Activated naive CD8-positive, alpha-beta T cell treated with anti-CD3 and anti-CD28 coated beads, Interleukin-2, amount 50 U/mL, for 24 hours (primary cell): ENCODE results near the gene TGFBR2.

Experiments used
- ATAC-seq: fragments of 150-1000 bp; cut with Tn5 transposase; one replicate; pipeline ENCODE4 v1.10.0; 2021
- DNase-seq: peaks from one replicate; pipeline ENCODE4 v3.0.0; 2021
- H3K27ac Mint-ChIP-seq: one replicate; pipeline ENCODE4 v1.8.0; 2021; ENCODE audit warnings: mild to moderate bottlenecking, mixed read lengths
- H3K27me3 Mint-ChIP-seq: one replicate; pipeline ENCODE4 v1.8.0; 2021; ENCODE audit warnings: mixed read lengths
- H3K36me3 Mint-ChIP-seq: one replicate; pipeline ENCODE4 v1.8.0; 2021; ENCODE audit warnings: low read depth, mixed read lengths
- H3K4me1 Mint-ChIP-seq: one replicate; pipeline ENCODE4 v1.8.0; 2021; ENCODE audit warnings: mixed read lengths
- H3K4me3 Mint-ChIP-seq: one replicate; pipeline ENCODE4 v1.8.0; 2021; ENCODE audit warnings: mild to moderate bottlenecking, moderate library complexity, mixed read lengths
- H3K9me3 Mint-ChIP-seq: one replicate; pipeline ENCODE4 v1.8.0; 2021; ENCODE audit warnings: mixed read lengths

The TGFBR2 gene

GRCh38 chr3:30695302-30696061 lies 89.1 kb downstream of the TGFBR2 start:
- no peak for DNase-seq
- H3K27me3 Mint-ChIP-seq, result no peaks in the 10 kb centered on the region
- no peak overlapping the region for H3K4me3 Mint-ChIP-seq
- no peak for ATAC-seq
- H3K36me3 Mint-ChIP-seq, result peaks cover 74% of the 10 kb centered on the region
- peaks cover 43% of the 10 kb centered on the region for H3K4me1 Mint-ChIP-seq
- H3K27ac Mint-ChIP-seq, result peak overlapping the region; percentile 41
- no peaks in the 10 kb centered on the region for H3K9me3 Mint-ChIP-seq

- no peak for ATAC-seq
- Mint-ChIP-seq H3K9me3 (no peaks in the 10 kb centered on the region), H3K27me3 (no peaks in the 10 kb centered on the region), H3K4me1 (peaks cover 34% of the 10 kb centered on the region), H3K27ac (peak overlapping the region; percentile 41), H3K4me3 (no peak overlapping the region), H3K36me3 (peaks cover 71% of the 10 kb centered on the region)
- no peak for DNase-seq
These were observed 90.0 kb downstream of the TGFBR2 start for GRCh38 chr3:30696403-30696819.

GRCh38 chr3:30696896-30697295 lies 90.5 kb downstream of the TGFBR2 start:
- Mint-ChIP-seq H3K4me3 (no peak overlapping the region), H3K9me3 (no peaks in the 10 kb centered on the region), H3K36me3 (peaks cover 71% of the 10 kb centered on the region), H3K4me1 (peaks cover 32% of the 10 kb centered on the region), H3K27ac (no peak overlapping the region), H3K27me3 (no peaks in the 10 kb centered on the region)
- DNase-seq (no peak), ATAC-seq (no peak)

DNA sequence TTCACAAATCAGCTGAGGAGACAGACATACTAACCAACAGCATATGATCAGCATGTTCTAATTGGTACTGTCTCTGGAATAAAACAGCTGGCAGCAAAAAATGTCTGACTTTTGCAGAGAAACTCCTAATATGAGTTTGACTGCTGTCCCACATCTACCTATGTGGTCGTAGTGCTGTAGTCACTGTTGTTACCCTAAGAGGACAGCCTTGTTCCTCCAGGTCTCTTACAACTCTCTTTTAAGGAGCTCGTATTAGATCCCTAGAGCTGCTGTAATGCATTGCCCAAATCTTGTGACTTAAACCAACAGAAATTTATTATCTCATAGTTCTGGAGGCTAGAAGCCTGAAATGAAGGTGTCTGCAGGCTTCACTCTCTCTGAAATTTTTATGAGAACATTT lies 92.1 kb downstream of the TGFBR2 start:
- H3K4me3 Mint-ChIP-seq, result no peak overlapping the region
- DNase-seq, result no peak
- H3K27ac Mint-ChIP-seq, result no peak overlapping the region
- no peaks in the 10 kb centered on the region for H3K9me3 Mint-ChIP-seq
- no peak for ATAC-seq
- peaks cover 17% of the 10 kb centered on the region for H3K4me1 Mint-ChIP-seq
- no peaks in the 10 kb centered on the region for H3K27me3 Mint-ChIP-seq
- peaks cover 60% of the 10 kb centered on the region for H3K36me3 Mint-ChIP-seq

DNA sequence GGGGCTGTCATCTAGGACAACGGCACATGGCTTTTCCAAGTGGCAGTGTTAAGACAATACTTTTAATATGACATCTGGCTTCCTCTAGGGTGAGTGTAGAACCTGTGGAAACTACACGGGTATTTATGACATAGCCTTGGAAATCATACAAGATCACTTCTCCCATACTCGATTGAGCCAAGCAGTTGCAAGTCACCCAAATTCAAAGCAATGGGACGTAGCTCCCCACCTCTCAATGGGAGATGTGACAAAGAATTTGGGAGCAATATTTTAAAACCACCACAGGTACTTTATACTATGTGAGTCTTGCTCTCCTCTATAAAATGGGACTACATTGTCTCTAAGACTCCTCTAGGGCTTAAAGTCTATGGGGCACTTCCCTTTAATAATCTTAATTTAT lies 93.5 kb downstream of the TGFBR2 start:
- ATAC-seq (no peak), DNase-seq (no peak)
- peaks cover 54% of the 10 kb centered on the region for H3K36me3 Mint-ChIP-seq
- H3K4me1 Mint-ChIP-seq, result peaks cover 8% of the 10 kb centered on the region
- H3K27me3 Mint-ChIP-seq, result no peaks in the 10 kb centered on the region
- H3K4me3 Mint-ChIP-seq, result no peak overlapping the region
- H3K27ac Mint-ChIP-seq, result no peak overlapping the region
- H3K9me3 Mint-ChIP-seq, result no peaks in the 10 kb centered on the region

GRCh38 chr3:30700702-30701321 lies 94.4 kb downstream of the TGFBR2 start:
- ATAC-seq (no peak), DNase-seq (no peak)
- Mint-ChIP-seq H3K9me3 (no peaks in the 10 kb centered on the region), H3K27ac (no peak overlapping the region), H3K4me1 (peaks cover 6% of the 10 kb centered on the region), H3K27me3 (no peaks in the 10 kb centered on the region), H3K4me3 (no peak overlapping the region), H3K36me3 (peaks cover 45% of the 10 kb centered on the region)

GRCh38 chr3:30702038-30702827 lies 95.8 kb downstream of the TGFBR2 start:
- H3K27ac Mint-ChIP-seq, result no peak overlapping the region
- no peaks in the 10 kb centered on the region for H3K27me3 Mint-ChIP-seq
- ATAC-seq (no peak), DNase-seq (no peak)
- no peak overlapping the region for H3K4me3 Mint-ChIP-seq
- H3K9me3 Mint-ChIP-seq, result peaks cover 7% of the 10 kb centered on the region
- no peaks in the 10 kb centered on the region for H3K4me1 Mint-ChIP-seq
- H3K36me3 Mint-ChIP-seq, result peaks cover 36% of the 10 kb centered on the region

- H3K4me1 Mint-ChIP-seq, result no peaks in the 10 kb centered on the region
- H3K27me3 Mint-ChIP-seq, result no peaks in the 10 kb centered on the region
- no peak overlapping the region for H3K27ac Mint-ChIP-seq
- H3K36me3 Mint-ChIP-seq, result peaks cover 30% of the 10 kb centered on the region
- peaks cover 7% of the 10 kb centered on the region for H3K9me3 Mint-ChIP-seq
- no peak overlapping the region for H3K4me3 Mint-ChIP-seq
- no peak for ATAC-seq
- no peak for DNase-seq
These were observed 96.5 kb downstream of the TGFBR2 start for GRCh38 chr3:30702828-30703397.

- Mint-ChIP-seq H3K27ac (no peak overlapping the region), H3K36me3 (peaks cover 12% of the 10 kb centered on the region)
- DNase-seq, result no peak
These were observed 98.8 kb downstream of the TGFBR2 start for GRCh38 chr3:30704931-30705890.

DNA sequence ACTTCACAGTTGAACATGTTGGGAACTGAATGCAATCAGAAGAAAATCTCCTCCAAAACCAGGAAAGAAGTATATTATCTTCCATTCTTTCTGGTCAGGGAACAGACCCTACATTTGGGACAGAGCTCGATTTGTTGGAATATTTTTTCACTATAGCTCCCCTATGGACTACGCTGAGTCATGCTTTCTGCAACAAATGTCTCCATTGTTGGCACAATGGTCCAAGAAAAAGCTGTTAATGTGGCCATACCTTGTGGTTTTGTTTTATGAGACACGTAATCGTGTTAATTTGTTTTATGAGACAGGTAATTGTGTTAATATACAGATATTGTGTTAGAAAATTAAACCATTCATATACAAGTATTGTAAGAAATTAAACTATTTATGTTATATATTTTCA lies 101.4 kb downstream of the TGFBR2 start:
- no peak for DNase-seq
- peaks cover 7% of the 10 kb centered on the region for H3K9me3 Mint-ChIP-seq
- no peak overlapping the region for H3K27ac Mint-ChIP-seq
- H3K4me1 Mint-ChIP-seq, result peaks cover 15% of the 10 kb centered on the region
- no peak for ATAC-seq
- H3K36me3 Mint-ChIP-seq, result peaks cover 6% of the 10 kb centered on the region
- H3K27me3 Mint-ChIP-seq, result no peaks in the 10 kb centered on the region
- no peak overlapping the region for H3K4me3 Mint-ChIP-seq

More at GRCh38 chr3:30704931-30705890, 98.8 kb downstream of the TGFBR2 start:
- H3K27me3 Mint-ChIP-seq, result no peaks in the 10 kb centered on the region
- ATAC-seq, result no peak
- peaks cover 7% of the 10 kb centered on the region for H3K9me3 Mint-ChIP-seq
- H3K4me3 Mint-ChIP-seq, result no peak overlapping the region
- peaks cover 10% of the 10 kb centered on the region for H3K4me1 Mint-ChIP-seq

GRCh38 chr3:30708472-30708871 lies 102.1 kb downstream of the TGFBR2 start:
- peaks cover 7% of the 10 kb centered on the region for H3K9me3 Mint-ChIP-seq
- H3K36me3 Mint-ChIP-seq, result peaks cover 5% of the 10 kb centered on the region
- no peak overlapping the region for H3K4me3 Mint-ChIP-seq
- H3K27me3 Mint-ChIP-seq, result no peaks in the 10 kb centered on the region
- ATAC-seq (no peak), DNase-seq (no peak)
- H3K4me1 Mint-ChIP-seq, result peaks cover 15% of the 10 kb centered on the region
- H3K27ac Mint-ChIP-seq, result no peak overlapping the region

DNA sequence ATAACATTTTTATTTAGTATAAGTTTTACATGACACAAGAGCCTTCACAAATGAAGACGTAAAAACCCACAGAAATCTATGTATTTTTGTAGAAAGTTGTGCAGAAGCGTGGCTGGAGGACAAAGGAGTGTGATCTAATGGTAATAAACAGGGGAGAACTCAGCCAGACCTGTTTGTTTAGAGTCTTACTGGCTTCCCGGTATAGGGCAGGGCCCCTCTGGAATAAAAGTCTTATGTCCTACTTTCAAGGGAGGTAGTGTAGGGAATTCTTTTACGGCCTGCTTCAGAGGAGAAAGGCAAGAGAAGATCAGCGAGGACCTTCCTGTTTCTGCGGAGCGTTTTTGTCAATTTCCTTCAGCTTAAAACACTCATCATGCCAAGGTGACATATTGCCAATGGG lies 103.6 kb downstream of the TGFBR2 start:
- H3K27ac Mint-ChIP-seq, result no peak overlapping the region
- no peaks in the 10 kb centered on the region for H3K27me3 Mint-ChIP-seq
- H3K9me3 Mint-ChIP-seq, result peaks cover 7% of the 10 kb centered on the region
- H3K36me3 Mint-ChIP-seq, result peaks cover 3% of the 10 kb centered on the region
- H3K4me1 Mint-ChIP-seq, result peaks cover 15% of the 10 kb centered on the region
- H3K4me3 Mint-ChIP-seq, result no peak overlapping the region
- DNase-seq (no peak), ATAC-seq (no peak)

GRCh38 chr3:30711151-30711550 lies 104.8 kb downstream of the TGFBR2 start:
- H3K4me1 Mint-ChIP-seq, result peaks cover 15% of the 10 kb centered on the region
- no peaks in the 10 kb centered on the region for H3K27me3 Mint-ChIP-seq
- no peak for ATAC-seq
- H3K36me3 Mint-ChIP-seq, result peaks cover 3% of the 10 kb centered on the region
- no peak overlapping the region for H3K27ac Mint-ChIP-seq
- peaks cover 7% of the 10 kb centered on the region for H3K9me3 Mint-ChIP-seq
- no peak overlapping the region for H3K4me3 Mint-ChIP-seq
- no peak for DNase-seq

DNA sequence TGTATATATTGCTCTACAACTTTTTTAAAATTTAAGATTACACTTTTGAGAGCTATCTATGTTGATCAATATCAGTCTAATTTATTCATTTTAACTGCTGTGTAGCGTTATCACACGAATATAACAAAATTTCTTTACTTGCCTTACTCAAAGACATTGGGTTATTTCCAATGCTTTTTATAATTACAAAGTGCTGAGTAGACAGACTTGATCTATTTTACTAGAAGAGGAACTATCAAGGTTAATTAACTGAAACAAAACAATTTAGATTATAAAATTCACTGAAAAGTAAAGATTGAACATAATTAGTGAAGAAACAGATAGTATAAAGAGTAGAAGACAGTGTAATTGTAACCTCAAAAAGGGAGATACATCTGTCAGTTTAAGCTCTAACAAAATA lies 105.5 kb downstream of the TGFBR2 start:
- no peaks in the 10 kb centered on the region for H3K36me3 Mint-ChIP-seq
- DNase-seq (no peak), ATAC-seq (no peak)
- peaks cover 15% of the 10 kb centered on the region for H3K4me1 Mint-ChIP-seq
- no peak overlapping the region for H3K27ac Mint-ChIP-seq
- no peak overlapping the region for H3K4me3 Mint-ChIP-seq
- peaks cover 4% of the 10 kb centered on the region for H3K9me3 Mint-ChIP-seq
- H3K27me3 Mint-ChIP-seq, result no peaks in the 10 kb centered on the region
